Measurements from ENCODE around the gene MLXIP. TPM values are rescaled to one million over a fixed set of nuclear protein-coding genes. Genes with fewer than 3 reads are reported as not detected.

The MLXIP gene
- total RNA-seq, 1 experiment from 2014 or later: 32.4 TPM

DNA sequence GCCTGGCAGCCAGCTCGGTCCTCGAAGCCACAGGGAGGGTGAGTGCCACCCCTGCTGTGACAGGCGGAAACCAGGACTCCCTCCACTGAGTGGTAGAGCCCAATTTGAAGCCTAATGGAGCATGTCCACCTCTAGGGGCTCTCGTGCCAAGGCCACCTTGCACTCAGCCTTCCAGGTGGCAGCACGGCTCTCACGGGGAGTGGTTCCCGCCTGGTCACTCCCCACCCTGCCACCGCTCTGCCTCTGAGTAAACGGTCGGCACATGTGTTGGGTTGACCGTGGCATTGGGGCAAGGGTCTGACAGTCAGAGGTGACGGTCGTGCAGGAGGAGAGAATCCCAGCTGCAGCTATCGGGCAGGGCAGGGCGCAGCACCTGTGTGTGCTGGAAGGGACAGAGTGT is 60.7 kb downstream of the MLXIP start:
- H2BK20ac ChIP-seq (ENCODE audit: low read depth, low read length, poor library complexity, severe bottlenecking): no peak overlapping the region
- H3T11ph ChIP-seq (ENCODE audit: low read length): no peak overlapping the region
- no peak overlapping the region for H4K5ac ChIP-seq (ENCODE audit: insufficient read length, low read depth, low read length)
- H2BK5ac ChIP-seq (ENCODE audit: insufficient read length, low read length): no peak overlapping the region
- Mint-ChIP-seq H3K4me1 (peaks cover 0 to 13% of the 10 kb centered on the region in 2 experiments; a peak in 2 of 4 replicates), H3K4me3 (no peak overlapping the region), H3K27me3 (ENCODE audit: low read depth) (no peaks in the 10 kb centered on the region; the same call in 1 of the 2 replicates), H3K36me3 (ENCODE audit: insufficient read depth in 1 of 3, low read depth in 3 of 3) (peaks cover 55 to 59% (median 55%) of the 10 kb centered on the region in 3 experiments), H3K27ac (no peak overlapping the region), H3K9me3 (peaks cover 26 to 29% of the 10 kb centered on the region in 2 experiments)
- no peaks in the 10 kb centered on the region for H3K4me1 ChIP-seq (ENCODE audit: insufficient read depth, low read length)
- no peak overlapping the region for H3K27ac ChIP-seq (ENCODE audit: insufficient read length, low read depth, low read length)
- no peaks in the 10 kb centered on the region for H3K23me2 ChIP-seq (ENCODE audit: insufficient read length, low read depth, low read length, poor library complexity, severe bottlenecking)
- no peak overlapping the region for H2BK15ac ChIP-seq (ENCODE audit: low read depth, low read length)
- H4K91ac ChIP-seq (ENCODE audit: insufficient read length, low read depth, low read length): no peak overlapping the region
- no peak overlapping the region for H3K4me2 ChIP-seq (ENCODE audit: insufficient read depth, insufficient read length, low read length)
- H2BK12ac ChIP-seq (ENCODE audit: insufficient read length, low read depth, low read length): no peak overlapping the region
- no CpG with 5 or more reads among the region's 15 CpGs for WGBS (ENCODE audit: extremely low coverage, insufficient read length, low lambda C conversion rate)
- no peak overlapping the region for H2AK5ac ChIP-seq (ENCODE audit: insufficient read length, low read length)
- H2AFZ ChIP-seq (ENCODE audit: low read length): no peak overlapping the region
- no peak overlapping the region for H2BK120ac ChIP-seq (ENCODE audit: low read depth, low read length, poor library complexity, severe bottlenecking)
- no peaks in the 10 kb centered on the region for H3K27me3 ChIP-seq (ENCODE audit: insufficient read depth, low read length)
- H3K9me3 ChIP-seq (ENCODE audit: control insufficient read depth, low read depth, low read length): peaks cover 24% of the 10 kb centered on the region
- H3K23ac ChIP-seq (ENCODE audit: insufficient read length, low read depth, low read length): no peak overlapping the region
- H3K79me1 ChIP-seq (ENCODE audit: insufficient read depth, low read depth, low read length, poor library complexity, severe bottlenecking): no peaks in the 10 kb centered on the region
- H3K14ac ChIP-seq (ENCODE audit: insufficient read depth, low read length): no peak overlapping the region
- no peaks in the 10 kb centered on the region for H4K20me1 ChIP-seq (ENCODE audit: control insufficient read depth, insufficient read depth, insufficient read length)
- H3K18ac ChIP-seq (ENCODE audit: insufficient read length, low read depth, low read length): no peak overlapping the region
- no peak for DNase-seq
- H3K4ac ChIP-seq (ENCODE audit: low read depth, low read length): no peak overlapping the region
- no peak overlapping the region for H3K56ac ChIP-seq (ENCODE audit: insufficient read length, low read depth, low read length)
- no peak overlapping the region for H3K9ac ChIP-seq (ENCODE audit: extremely low read depth, insufficient read length, low read length)
- H4K8ac ChIP-seq (replicated peaks; ENCODE audit: insufficient read length, low read depth, low read length): no peak overlapping the region
- TF ChIP-seq, protein P1, sequence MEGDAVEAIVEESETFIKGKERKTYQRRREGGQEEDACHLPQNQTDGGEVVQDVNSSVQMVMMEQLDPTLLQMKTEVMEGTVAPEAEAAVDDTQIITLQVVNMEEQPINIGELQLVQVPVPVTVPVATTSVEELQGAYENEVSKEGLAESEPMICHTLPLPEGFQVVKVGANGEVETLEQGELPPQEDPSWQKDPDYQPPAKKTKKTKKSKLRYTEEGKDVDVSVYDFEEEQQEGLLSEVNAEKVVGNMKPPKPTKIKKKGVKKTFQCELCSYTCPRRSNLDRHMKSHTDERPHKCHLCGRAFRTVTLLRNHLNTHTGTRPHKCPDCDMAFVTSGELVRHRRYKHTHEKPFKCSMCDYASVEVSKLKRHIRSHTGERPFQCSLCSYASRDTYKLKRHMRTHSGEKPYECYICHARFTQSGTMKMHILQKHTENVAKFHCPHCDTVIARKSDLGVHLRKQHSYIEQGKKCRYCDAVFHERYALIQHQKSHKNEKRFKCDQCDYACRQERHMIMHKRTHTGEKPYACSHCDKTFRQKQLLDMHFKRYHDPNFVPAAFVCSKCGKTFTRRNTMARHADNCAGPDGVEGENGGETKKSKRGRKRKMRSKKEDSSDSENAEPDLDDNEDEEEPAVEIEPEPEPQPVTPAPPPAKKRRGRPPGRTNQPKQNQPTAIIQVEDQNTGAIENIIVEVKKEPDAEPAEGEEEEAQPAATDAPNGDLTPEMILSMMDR (conservative IDR thresholded peaks at IDR 0.05): no peak
- H3K79me2 ChIP-seq (ENCODE audit: insufficient read depth, low read length): no peaks in the 10 kb centered on the region

Measured in H9 (cell line).